GM21360 (cell line): Measurements from ENCODE around the gene RGS19.
"Not testable (repeated sequence)": the region's sequence is repeated elsewhere in the genome, so short reads cannot be mapped to it uniquely, and the experiment has no call there.

Source experiments
- ATAC-seq: cut with Tn5 transposase; IDR thresholded peaks from one replicate; pipeline ENCODE4 v1.9.1; 2021; ENCODE audit warnings: mild to moderate bottlenecking, moderate library complexity; ENCODE audit not compliant: unreplicated experiment

The RGS19 gene

GRCh38 chr20:64095927-64096326 is 16.6 kb upstream of the RGS19 start:
- no peak for ATAC-seq

DNA sequence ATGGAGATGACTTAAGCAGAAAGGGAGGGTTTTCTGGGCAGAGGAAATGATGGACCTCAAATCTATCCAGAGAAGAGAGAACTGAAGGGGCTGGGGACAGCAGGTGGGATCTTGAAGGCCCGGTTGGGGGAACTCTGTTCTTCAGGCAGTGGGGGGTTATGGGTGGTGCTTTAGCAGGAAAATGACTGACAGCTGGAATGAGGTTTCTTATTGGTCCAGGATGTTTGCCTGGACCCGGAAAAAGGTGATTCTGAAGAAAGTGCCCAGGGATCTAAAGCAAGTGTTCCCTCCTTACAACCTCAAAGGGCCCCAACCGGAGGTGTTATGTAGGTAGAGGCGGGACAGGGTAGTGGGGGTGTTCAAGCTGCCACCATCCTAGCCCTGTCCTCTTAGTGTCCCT is 16.1 kb upstream of the RGS19 start:
- no peak for ATAC-seq

DNA sequence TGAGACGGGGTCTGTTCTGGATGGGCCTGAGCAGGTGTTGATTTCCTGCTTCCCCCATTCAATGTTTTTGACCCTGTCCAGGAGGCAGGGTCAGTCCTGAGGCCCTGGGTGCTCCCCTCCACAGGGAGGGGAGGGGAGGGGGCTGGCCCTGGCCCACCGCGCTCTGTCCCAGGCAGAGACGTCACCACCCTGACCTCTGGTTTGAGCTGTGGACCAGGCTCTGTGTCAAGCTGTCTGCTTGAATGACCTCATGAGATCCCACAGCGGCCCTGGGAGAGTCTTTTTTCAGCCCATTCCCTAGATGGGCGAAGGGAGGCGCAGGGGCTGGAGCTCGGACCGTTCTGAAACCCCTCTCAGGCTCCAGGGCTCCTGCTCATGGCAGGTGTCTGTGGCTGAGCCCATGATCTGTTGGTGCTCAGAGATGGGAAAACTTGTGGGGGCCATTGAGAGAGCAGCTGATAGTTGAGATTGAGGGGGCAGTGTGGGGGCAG is 13.7 kb upstream of the RGS19 start:
- ATAC-seq: no peak

- ATAC-seq: no peak
Observed at GRCh38 chr20:64092258-64093012, 13.1 kb upstream of the RGS19 start.

DNA sequence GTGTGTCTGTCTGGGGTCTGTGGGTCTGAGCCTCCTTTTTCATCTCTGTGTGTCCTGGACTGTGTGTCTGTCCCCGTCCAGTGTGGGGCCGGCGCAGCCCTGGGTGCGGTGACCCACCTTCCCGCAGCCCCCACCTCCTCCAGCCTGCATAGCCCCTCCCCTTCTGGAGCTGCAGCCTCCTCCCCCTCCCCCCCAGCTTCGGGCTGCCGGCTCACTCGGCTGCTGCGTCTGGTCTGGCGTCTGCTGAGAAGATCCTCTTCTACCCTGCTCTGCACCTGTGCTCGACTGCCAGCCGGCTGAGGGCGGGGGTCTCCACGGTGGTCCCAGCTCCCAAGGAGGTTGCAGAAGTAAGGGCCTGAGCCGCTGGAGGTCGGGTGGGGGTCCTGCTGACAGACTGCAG is 12.5 kb upstream of the RGS19 start:
- no peak for ATAC-seq

DNA sequence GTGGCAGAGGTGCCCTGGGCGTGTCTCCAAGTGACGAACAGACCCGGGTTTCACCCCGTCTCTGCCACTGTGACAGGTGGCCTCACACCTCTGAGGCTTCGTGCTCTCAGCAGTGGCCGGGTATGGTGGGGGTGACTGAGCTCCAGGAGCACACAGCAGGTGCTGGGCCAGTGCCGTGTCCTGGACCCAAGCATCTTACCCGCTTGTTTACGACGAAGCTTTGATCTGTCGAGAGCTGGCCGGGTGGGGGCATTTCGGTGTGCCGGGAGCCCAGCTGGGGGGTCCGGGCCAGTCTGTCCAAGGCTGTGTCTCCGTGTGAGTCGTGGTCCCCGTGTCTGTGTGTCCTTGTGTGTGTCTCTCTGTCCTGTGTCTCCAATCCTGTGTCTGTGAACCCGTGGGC is 12.0 kb upstream of the RGS19 start:
- no peak for ATAC-seq

DNA sequence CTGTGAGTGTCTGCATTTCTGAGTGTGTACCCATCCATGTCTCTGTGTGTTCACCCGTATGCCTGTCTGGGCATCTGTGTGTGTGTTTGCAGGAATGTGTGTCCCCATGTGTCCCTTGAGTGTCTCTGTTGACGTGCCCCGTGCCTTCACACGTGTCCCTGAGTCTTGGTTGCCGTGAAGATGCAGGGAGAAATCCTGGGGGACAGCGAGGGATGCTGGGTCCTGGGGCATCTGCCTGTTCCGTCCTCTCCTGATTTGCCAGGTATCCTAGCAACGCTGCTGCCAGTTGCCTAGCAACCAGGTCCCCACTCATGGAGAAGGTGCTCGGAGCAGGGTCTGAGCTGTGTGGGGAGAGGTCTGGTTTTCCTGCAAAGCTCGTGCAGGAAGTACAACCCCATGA is 10.8 kb upstream of the RGS19 start:
- no peak for ATAC-seq

- ATAC-seq: not testable (repeated sequence)
Observed at GRCh38 chr20:64088586-64088985, 9.3 kb upstream of the RGS19 start.

DNA sequence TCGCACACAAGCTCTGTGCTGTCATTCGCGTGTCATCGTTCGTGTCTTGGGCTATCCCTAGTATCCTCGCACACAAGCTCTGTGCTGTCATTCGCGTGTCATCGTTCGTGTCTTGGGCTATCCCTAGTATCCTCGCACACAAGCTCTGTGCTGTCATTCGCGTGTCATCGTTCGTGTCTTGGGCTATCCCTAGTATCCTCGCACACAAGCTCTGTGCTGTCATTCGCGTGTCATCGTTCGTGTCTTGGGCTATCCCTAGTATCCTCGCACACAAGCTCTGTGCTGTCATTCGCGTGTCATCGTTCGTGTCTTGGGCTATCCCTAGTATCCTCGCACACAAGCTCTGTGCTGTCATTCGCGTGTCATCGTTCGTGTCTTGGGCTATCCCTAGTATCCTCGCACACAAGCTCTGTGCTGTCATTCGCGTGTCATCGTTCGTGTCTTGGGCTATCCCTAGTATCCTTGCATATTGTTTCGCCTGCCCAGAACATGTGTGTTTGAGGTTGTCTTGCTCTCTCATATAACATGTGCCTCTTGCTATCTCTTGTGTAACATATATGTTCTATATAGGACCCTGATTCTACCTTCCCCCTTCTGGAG is 8.0 kb upstream of the RGS19 start:
- not testable (repeated sequence) for ATAC-seq

- ATAC-seq: no peak
Observed at GRCh38 chr20:64086801-64087200, 7.5 kb upstream of the RGS19 start.

DNA sequence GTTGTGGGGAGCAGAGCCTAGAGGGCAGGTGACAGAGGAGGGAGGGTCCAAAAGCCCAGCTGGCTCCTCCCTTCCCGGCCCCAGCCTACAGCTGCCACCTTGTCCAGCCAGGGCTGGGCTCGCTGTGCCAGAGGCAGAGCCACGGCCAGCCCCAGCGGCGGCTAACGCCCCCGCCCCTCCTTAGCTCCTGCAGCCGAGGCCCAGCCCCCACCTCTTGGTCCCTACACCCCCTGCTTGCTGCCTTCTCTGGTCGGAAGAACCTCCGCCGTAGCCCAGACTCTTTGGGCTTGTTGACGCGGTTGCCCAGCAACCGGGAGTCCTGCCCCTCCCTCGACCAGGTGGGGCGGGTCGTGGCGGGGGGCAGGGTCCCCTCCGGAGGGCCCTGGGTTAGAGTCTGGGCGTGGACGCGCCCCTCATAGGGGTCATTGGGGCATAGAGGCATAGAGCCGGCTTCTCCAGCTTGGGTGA is 5.4 kb upstream of the RGS19 start:
- ATAC-seq: no peak

DNA sequence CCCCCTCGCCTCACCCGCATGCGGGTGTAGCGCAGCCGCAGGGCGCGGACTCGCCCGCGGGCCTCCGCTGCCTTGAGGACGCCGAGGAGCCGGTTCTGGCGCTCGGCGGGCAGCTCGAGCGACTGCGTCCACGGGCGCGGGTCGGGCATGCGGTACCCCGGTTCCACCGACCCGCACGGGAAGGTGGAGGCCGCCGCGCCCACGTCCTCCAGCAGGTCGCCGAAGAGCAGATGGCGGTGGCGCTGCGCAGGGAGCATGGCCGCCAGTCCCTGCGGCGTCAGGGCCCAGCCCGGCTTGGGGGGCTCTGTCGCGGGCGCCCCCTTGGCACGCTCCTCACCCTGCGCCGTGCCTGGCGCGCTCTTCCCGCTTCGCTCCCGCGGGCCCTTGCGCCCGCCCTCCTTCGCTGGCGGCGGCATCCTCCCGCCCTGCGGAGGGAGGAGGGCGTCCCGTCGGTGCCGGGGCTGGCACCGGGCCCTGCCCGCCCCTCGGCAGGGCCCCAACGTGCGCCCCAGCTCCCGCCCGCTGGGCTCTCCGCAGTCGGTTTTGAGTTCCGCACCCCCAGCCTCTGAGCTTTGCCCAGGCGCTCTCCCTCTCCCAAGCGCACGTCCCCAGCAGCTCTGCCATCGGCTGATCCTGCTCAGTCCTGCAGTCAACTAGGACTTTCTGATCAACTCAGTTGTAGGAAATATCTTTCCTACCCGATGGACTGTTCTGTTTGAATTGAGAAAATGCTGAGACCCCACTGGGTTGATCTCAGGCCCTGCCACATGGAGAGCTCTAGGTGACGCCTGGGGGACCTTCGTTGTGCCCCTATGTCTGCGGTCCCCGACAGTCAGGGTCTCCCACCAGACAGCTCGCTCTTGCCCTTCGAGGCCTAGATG is 4.7 kb upstream of the RGS19 start, which contains the start of gene LKAAEAR1:
TSS of gene LKAAEAR1 (minus strand) at position 595 of the 881 bp plus-strand sequence. CDS start at position 416, 179 bp downstream.
- ATAC-seq: no peak

DNA sequence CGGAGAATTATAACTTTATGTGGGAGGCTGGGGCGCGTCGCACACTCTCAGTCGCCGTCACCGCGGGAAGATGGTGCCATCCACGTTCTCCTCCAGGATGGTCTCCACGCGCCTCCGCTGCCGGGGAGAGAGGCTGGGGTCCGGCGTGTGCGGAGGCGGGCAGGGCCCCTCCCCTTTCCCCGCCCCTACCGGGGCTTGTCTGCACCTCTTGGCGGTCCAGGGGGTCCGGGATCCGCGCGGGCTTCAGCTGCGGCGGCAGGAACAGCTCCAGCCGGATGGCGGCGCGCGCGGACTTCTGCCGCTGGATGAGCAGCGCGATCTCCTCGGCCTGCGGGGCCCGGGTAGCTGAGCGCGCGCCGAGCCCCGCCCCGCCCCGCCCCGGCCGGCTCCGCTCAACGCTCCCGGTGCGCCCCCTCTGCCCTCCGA is 4.1 kb upstream of the RGS19 start:
- ATAC-seq: no peak

GRCh38 chr20:64082820-64083377 is 3.6 kb upstream of the RGS19 start:
- no peak for ATAC-seq

GRCh38 chr20:64082126-64082731 is 2.9 kb upstream of the RGS19 start:
- no peak for ATAC-seq

DNA sequence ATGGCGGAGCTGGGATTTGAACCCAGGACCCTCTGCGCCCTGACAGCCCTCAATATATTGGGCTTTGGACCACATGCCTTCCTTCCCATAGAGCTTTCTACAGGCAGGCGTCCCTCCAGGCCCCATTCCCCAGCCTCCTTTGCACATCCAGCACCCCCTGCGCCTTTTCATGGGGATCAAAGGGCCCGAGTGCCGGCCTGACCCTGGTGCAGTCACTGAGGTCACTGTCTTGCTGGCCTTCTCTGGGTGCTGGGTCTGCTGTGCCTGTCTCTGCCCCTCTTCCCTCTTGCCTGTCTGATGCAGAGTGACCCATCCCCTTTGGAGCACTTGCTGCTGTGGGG is 2.3 kb upstream of the RGS19 start:
- no peak for ATAC-seq

DNA sequence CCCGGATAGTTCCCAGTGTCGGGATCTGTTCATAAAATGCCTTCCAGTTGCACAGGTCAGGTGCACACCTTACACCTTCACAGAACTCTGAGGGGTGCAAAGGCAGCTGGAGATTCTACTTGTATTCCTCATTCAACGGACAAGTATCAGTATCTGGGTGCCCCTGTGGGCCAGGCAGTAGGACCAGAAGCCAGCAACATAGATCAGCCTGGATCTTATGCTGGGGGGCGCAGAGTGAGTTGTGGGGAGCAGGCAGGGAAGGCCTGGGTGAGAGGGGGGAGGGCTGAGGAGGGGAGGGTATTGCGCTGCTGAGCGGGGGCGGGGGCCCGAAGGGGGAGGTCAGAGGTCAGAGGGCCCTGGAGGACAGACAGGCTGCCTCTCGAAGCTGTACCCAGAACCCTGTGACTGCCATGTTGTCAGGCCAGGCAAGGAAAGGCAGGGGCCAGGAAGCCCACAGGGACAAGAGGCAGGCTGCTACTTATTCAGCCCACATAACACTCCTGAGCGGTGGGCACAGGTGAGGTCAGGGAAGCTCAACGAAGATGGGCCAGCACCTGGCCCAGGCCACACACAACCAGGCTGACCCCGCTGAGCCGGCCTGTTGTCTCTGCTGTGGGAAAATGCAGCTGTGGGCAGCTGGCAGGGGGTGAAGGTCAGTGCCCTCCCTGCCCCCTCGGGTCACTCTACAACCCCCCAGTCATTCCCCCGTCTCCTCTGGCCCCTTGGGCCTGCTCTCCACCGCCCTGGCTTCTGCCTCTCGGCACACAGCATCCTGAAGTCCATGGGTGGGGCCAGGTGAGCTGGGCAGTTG is 1.7 kb upstream of the RGS19 start:
- ATAC-seq: no peak

GRCh38 chr20:64080013-64080812 is 895 bp upstream of the RGS19 start, which contains the start of gene OPRL1:
Gene OPRL1 (plus strand): TSS chr20:64080082. CDS start chr20:64092721, 12,639 bp downstream.
- ATAC-seq: no peak

GRCh38 chr20:64078934-64079272 is 415 bp downstream of the RGS19 start:
- no peak for ATAC-seq
